Epidermal melanocyte (primary cell): ENCODE results near the gene DIAPH2.

Experiments
- DNase-seq: peaks from one replicate; pipeline ENCODE4 v3.0.0; 2011; ENCODE audit warnings: low spot score; ENCODE audit not compliant: insufficient read length

Gene DIAPH2

DNA sequence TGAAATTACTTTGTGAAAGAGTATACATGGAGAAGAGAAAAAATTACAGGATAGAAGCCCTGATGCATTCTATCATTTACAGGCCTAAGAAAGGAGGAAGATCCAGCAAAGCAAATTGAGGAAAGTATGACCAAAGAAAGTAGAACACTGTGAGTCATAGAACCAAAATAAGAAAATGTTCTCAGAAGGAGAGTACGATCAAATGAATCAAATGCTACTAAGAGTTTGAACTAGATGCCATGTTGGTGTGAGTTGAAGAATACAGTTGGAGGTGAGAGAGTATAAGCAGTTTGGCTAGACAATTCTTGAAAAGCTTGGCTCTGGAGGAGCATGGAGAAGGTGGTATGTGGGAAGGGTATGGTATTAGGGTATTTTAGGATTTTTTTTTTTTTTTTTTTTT is 360.8 kb downstream of the DIAPH2 start:
- DNase-seq, result no peak

GRCh38 chrX:97046867-97047266 is 362.2 kb downstream of the DIAPH2 start:
- no peak for DNase-seq

- DNase-seq, result no peak
Observed at GRCh38 chrX:97050392-97050791, 365.8 kb downstream of the DIAPH2 start.

DNA sequence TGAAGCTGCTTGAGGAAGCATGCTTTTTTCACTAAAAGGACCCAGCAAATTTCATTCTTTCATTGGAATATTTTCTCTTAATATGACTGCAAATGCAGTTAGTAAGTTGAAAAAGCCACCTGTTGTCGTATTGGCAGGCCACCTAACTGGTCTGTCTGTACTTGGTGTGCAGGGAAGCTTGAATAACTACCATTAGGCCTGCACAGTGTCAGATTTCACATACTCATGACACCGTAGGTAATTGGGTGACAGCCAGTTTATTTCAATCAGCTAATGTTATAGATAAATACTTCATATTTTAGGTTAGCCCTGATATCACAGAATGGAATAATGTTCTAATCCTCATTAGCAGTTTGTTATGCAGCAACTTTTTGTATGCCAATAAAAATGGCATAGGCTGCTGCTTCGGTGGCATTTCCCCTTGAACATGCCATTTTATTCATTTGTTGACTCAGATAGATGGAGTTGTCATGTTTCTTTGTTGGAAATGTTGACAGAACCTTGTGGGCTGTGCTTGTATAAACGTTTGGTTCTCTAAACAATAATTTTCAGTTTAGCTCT is 372.8 kb downstream of the DIAPH2 start:
- DNase-seq, result no peak

DNA sequence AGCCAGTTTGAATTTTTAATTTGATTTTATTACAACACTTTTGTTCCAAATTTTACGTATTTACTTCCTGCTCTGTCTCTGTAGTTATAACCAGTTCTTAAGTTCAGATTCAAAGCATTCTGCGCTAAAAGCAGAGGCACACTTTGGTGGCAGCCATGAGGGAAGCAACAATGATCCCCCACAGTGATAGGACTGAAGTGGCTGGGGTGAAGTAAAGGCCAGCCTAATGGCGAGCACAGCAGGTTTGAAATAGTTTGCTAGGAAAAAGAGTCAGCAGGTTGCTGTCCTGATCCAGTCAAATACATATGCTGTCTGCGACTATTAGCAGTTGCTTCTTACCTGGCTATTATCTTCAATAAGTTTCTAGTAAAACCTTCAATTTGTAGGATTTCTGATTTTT is 375.4 kb downstream of the DIAPH2 start:
- no peak for DNase-seq

- no peak for DNase-seq
Observed at GRCh38 chrX:97065066-97065465, 380.4 kb downstream of the DIAPH2 start.

DNA sequence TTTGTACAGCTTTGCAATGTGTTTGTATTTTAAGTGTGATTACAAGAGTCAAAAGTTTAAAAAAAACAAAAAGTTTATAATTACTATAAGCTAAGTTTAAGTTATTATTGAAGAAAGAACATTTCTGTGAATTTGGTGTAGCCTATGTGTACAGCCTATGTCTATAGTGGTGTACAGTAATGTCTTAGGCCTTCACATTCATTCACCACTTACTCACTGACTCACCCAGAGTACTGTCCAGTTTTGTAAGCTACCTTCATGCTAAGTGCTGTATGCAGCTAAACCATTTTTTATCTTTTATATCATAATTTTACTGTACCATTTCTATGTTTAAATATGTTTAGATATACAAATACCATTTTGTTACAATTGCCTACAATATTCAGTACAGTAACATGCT is 381.3 kb downstream of the DIAPH2 start:
- DNase-seq, result no peak

DNA sequence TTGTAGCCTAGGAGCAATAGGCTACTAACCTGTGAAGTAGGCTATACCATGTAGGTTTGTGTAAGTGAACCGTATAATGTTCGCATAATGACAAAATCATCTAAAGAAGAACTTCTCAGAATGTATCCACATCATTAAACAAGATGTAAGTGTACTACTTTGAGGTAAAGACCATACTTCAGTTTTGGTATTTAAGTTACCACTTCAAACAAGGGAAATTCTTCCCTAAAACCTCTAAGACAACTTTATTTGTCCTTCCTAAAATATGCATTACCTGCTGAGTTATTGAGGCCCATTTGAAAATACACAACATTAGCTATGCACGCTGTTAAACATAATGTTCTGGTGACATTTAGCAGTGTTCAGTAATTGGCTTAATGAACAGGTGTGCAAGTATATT is 381.7 kb downstream of the DIAPH2 start:
- no peak for DNase-seq

- DNase-seq, result no peak
Observed at GRCh38 chrX:97070346-97070745, 385.7 kb downstream of the DIAPH2 start.

- no peak for DNase-seq
Observed at GRCh38 chrX:97074400-97074799, 389.8 kb downstream of the DIAPH2 start.

DNA sequence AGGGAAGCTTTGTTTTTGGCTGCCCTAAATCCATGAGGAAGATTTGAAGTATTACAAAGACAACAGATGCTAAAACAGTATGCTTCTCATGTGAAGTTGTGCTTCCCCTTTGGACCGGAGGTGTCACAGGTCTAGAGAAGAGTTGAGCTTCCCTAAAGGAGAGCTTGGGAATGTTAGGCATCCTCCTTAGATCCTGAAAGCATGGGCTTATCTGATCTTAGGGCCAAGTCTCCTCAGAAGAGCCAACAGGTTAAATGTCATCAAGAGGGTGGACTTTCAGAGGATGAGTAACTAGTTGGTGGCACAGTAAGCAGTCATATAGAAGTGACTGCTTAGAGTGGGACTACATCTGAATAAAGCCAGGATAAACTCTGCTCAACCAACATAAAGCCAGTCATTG is 404.5 kb downstream of the DIAPH2 start:
- no peak for DNase-seq

GRCh38 chrX:97096385-97096784 is 411.7 kb downstream of the DIAPH2 start:
- DNase-seq, result no peak

DNA sequence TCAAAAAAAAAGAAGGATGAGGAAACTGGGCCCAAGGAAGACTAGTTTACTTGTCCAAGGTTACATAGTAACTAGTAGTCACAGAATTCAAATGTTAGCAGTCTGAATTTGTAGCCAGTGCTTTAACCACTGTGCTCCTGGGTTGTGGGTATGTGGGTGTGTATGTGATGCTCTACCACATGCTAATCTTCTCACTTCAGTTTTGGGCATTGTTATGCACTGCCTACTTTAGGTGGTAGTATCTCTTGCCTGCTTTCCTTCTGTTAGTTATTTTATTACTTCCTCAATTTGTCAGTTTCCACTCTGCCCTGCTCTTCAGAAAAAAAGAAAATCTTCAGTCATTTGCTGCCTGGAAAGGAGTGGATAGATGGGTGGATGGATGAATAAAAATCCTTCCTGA is 418.3 kb downstream of the DIAPH2 start:
- DNase-seq, result no peak

GRCh38 chrX:97109730-97110129 is 425.1 kb downstream of the DIAPH2 start:
- DNase-seq, result no peak

DNA sequence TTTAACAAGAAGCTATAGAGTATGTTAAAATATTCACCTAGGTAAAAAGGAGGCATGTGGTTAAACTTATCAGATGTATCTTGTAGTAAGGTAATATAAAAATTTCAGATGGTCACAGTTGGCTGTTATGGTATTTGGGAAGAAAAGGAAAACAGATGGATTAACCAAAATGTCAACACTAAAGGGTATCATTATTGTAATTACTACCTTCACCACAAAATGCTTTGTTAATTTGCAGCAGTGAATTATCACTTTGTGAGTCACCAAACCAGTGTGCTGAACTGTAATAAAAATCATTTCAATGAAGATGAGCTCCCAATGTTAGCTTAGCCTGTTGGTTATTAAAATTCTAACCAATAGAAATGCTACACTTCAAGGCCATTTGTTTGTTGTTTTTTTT is 432.9 kb downstream of the DIAPH2 start:
- no peak for DNase-seq

GRCh38 chrX:97119474-97120109 is 434.9 kb downstream of the DIAPH2 start:
- no peak for DNase-seq

DNA sequence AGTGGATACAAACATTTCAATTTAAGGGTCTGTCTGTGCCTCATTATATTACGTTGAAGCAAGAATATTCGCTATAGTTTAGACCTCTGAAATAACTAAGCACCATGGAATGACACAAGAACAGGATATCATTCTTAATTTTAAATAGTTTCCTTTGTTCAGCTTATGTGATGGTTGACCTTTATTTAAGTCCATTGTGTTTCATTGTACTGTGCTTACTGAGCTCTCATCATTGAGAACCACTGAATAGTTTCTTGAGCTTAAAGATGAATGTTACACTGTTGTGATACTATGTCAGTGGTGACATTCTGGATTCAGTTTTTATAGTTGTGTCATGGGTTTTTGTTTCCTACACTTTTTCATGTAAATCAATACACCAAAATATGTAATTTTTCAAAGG is 438.4 kb downstream of the DIAPH2 start:
- DNase-seq, result no peak

GRCh38 chrX:97126020-97126419 is 441.4 kb downstream of the DIAPH2 start:
- no peak for DNase-seq

- DNase-seq, result no peak
Observed at GRCh38 chrX:97132664-97133415, 448.2 kb downstream of the DIAPH2 start.

DNA sequence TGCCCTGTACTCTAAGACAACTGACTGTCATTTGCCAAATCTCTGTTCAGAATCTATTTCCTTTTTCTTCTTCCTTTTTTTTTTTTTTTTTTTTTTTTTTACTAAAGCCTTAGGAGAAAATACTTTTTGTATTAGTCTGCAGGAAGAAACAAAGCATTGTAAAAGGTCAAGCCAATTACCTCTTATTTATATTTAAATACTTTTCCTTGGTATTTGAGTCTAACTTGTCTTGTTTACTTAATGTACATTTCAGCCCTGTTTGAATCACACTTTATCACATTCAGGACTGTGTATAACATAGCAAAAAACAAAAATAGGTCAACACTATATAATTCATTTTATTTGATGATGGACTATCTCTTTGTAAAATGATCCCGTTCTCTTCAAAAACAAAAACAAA is 461.3 kb downstream of the DIAPH2 start:
- no peak for DNase-seq

DNA sequence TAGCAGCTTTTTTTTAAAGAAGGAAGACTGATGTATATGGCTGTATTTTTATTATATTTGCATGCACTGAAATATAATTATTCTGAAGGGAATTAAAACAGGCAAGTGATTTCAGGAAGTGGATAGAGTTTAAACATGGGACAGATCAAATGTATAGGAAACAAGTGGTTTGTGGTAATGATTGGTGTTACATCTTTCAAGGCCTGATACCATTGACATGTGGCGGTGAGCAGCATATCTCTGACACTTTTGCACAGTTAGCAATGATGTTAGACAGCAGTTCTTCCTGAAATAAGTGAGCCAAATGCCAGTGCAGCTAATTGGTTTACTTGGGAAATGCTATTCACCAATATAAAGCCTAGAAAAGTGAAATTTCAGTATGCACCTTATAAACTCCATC is 471.2 kb downstream of the DIAPH2 start:
- no peak for DNase-seq

GRCh38 chrX:97158269-97158668 is 473.6 kb downstream of the DIAPH2 start:
- no peak for DNase-seq
